MM.1S (cell line): ENCODE results near the gene ERGIC3.

Experiments used
- EZH2 ChIP-seq: fragments of 300-600 bp; sonication (generic); optimal IDR thresholded peaks from 2 replicates; pipeline ENCODE3; 2017; ENCODE audit warnings: low read depth, mild to moderate bottlenecking, antibody characterized with exemption, low read length, mixed read lengths
- TF ChIP-seq, protein P1 (sequence below): fragments of 300-600 bp; sonication (generic); IDR thresholded peaks from 2 replicates; pipeline ENCODE4 v1.5.1; 2016; ENCODE audit warnings: antibody characterized with exemption, low read length, mixed read lengths

DNA sequence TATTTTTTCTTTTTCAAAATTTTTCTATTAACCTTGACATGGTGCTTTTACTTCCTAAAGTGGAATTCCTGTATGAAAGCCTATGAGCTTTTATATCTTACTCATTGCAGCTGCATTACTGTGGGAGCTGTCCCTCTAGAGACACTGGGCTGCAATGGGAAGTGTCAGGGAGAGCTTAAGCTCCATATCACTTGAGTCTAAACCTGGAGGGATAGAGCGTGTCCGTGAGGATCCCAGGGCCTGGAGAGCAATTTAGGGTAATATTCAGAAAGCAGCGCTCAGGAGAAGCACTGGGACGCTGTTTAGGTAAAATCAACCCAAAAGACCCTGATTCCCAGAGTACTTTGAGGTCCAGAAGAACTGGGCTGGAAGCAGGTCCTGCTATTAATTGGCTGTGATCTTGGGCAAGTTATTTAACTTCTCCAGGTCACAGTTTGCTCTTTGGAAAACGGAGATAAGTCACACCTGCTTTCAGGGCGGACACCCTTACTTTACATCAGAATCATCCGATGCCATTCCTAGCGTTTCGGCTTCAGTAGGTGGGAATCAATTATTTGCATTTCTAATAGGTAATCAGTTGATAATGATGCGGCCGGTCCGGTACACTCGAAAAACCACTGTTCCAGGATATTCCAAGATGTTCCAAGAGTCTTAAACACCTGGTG, 628 bp upstream of the ERGIC3 start:
- no peak for TF ChIP-seq EZH2
- TF ChIP-seq, protein P1, sequence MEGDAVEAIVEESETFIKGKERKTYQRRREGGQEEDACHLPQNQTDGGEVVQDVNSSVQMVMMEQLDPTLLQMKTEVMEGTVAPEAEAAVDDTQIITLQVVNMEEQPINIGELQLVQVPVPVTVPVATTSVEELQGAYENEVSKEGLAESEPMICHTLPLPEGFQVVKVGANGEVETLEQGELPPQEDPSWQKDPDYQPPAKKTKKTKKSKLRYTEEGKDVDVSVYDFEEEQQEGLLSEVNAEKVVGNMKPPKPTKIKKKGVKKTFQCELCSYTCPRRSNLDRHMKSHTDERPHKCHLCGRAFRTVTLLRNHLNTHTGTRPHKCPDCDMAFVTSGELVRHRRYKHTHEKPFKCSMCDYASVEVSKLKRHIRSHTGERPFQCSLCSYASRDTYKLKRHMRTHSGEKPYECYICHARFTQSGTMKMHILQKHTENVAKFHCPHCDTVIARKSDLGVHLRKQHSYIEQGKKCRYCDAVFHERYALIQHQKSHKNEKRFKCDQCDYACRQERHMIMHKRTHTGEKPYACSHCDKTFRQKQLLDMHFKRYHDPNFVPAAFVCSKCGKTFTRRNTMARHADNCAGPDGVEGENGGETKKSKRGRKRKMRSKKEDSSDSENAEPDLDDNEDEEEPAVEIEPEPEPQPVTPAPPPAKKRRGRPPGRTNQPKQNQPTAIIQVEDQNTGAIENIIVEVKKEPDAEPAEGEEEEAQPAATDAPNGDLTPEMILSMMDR, result no peak
